Stimulated activated CD4-positive, alpha-beta T cell treated with anti-CD3 and anti-CD28 coated beads, Interleukin-1b, Interleukin-23, amount 100 ng/mL, for 24 hours (primary cell): Measurements from ENCODE around the gene PMFBP1.

Experiments
- DNase-seq, 4 experiments: peaks; one replicate each; pipeline ENCODE4 v3.0.0-alpha.2; 2020; ENCODE audit warnings: low read depth in 4 of 4, low spot score in 1 of 4

The PMFBP1 gene

GRCh38 chr16:72172105-72173034 is at the start of gene PMFBP1:
PMFBP1 (minus strand) TSS chr16:72172155; CDS start chr16:72171208, 947 bp downstream.
- DNase-seq: no peak

GRCh38 chr16:72221630-72222024 is 49.7 kb upstream of the PMFBP1 start:
- DNase-seq: no peak

- no peak for DNase-seq
These were observed 49.1 kb upstream of the PMFBP1 start for GRCh38 chr16:72220875-72221629.

GRCh38 chr16:72219282-72219681 is 47.3 kb upstream of the PMFBP1 start:
- no peak for DNase-seq

GRCh38 chr16:72216767-72217166 is 44.8 kb upstream of the PMFBP1 start:
- no peak for DNase-seq

GRCh38 chr16:72214821-72215220 is 42.9 kb upstream of the PMFBP1 start:
- no peak for DNase-seq

- no peak for DNase-seq
These were observed 39.2 kb upstream of the PMFBP1 start for GRCh38 chr16:72211110-72211509.

GRCh38 chr16:72210555-72210954 is 38.6 kb upstream of the PMFBP1 start:
- no peak for DNase-seq

- no peak for DNase-seq
These were observed 38.1 kb upstream of the PMFBP1 start for GRCh38 chr16:72210072-72210471.

- DNase-seq: no peak
These were observed 34.3 kb upstream of the PMFBP1 start for GRCh38 chr16:72206299-72206698.

GRCh38 chr16:72203401-72203800 is 31.4 kb upstream of the PMFBP1 start:
- no peak for DNase-seq

GRCh38 chr16:72202014-72202413 is 30.1 kb upstream of the PMFBP1 start:
- no peak for DNase-seq

- no peak for DNase-seq
These were observed 29.4 kb upstream of the PMFBP1 start for GRCh38 chr16:72201387-72201786.

GRCh38 chr16:72199761-72200337 is 27.9 kb upstream of the PMFBP1 start:
- DNase-seq: no peak

- no peak for DNase-seq
These were observed 26.8 kb upstream of the PMFBP1 start for GRCh38 chr16:72198771-72199201.

GRCh38 chr16:72198021-72198711 is 26.2 kb upstream of the PMFBP1 start:
- no peak for DNase-seq

- no peak for DNase-seq
These were observed 25.6 kb upstream of the PMFBP1 start for GRCh38 chr16:72197545-72197944.

- DNase-seq: no peak
These were observed 23.7 kb upstream of the PMFBP1 start for GRCh38 chr16:72195609-72196008.

GRCh38 chr16:72191551-72191950 is 19.6 kb upstream of the PMFBP1 start:
- no peak for DNase-seq

- DNase-seq: no peak
These were observed 18.0 kb upstream of the PMFBP1 start for GRCh38 chr16:72189865-72190371.

GRCh38 chr16:72188541-72188940 is 16.6 kb upstream of the PMFBP1 start:
- DNase-seq: no peak
